Tibial nerve (tissue), 4 donors: ENCODE data around the gene MAST3.

Experiments used
- EP300 ChIP-seq, 2 donors: sonication (generic); formaldehyde crosslinking; IDR thresholded peaks; one replicate each; pipeline ENCODE4 v1.6.1; 2017; ENCODE audit warnings: antibody characterized with exemption in 2 of 2, mild to moderate bottlenecking in 1 of 2
- POLR2A ChIP-seq, 2 donors: fragments of 450-650 bp; IDR thresholded peaks; one replicate each; pipeline ENCODE4 v1.6.1; 2017; ENCODE audit warnings: antibody characterized with exemption in 2 of 2, mild to moderate bottlenecking in 2 of 2, moderate library complexity in 2 of 2
- TF ChIP-seq, protein P1 (sequence below), 5 experiments: fragments of 200-600 bp in 3 of 5; fragments of 450-650 bp in 2 of 5; sonication (generic) in 3 of 5; IDR thresholded peaks; one replicate each; pipeline ENCODE4 v1.5.1; 2016 to 2019; ENCODE audit warnings: antibody characterized with exemption in 5 of 5, mild to moderate bottlenecking in 3 of 5, moderate library complexity in 2 of 5

DNA sequence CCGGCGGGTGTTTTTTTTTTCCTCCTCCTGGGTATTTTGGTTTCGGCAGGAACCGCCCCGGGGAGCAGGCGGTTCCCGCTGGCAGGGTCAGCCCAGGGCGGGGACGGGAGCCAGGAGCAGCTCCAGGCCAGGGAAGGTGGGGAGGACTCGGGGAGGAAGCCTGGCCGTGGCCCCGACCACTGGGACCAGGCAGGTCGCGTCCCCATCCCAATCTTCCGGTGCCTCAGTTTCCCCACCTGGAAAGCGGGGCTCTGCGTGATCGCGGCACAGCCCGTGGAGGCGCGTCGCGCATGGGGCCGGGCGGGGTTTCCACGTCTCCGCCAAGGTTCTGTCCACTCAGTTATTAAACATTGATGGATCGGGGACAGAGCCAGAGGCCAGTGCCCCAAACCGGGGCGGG lies 45.7 kb upstream of the MAST3 start:
- TF ChIP-seq, protein P1, sequence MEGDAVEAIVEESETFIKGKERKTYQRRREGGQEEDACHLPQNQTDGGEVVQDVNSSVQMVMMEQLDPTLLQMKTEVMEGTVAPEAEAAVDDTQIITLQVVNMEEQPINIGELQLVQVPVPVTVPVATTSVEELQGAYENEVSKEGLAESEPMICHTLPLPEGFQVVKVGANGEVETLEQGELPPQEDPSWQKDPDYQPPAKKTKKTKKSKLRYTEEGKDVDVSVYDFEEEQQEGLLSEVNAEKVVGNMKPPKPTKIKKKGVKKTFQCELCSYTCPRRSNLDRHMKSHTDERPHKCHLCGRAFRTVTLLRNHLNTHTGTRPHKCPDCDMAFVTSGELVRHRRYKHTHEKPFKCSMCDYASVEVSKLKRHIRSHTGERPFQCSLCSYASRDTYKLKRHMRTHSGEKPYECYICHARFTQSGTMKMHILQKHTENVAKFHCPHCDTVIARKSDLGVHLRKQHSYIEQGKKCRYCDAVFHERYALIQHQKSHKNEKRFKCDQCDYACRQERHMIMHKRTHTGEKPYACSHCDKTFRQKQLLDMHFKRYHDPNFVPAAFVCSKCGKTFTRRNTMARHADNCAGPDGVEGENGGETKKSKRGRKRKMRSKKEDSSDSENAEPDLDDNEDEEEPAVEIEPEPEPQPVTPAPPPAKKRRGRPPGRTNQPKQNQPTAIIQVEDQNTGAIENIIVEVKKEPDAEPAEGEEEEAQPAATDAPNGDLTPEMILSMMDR (IDR thresholded peaks at IDR 0.05) = no peak
- TF ChIP-seq POLR2A (IDR thresholded peaks at IDR 0.05) = no peak
- TF ChIP-seq EP300 (IDR thresholded peaks at IDR 0.05) = no peak
